ENCODE data around the gene TK1. TPM values are rescaled to one million over a fixed set of nuclear protein-coding genes. Genes with fewer than 3 reads are reported as not detected.

Gene TK1
- polyA plus RNA-seq, 3 donors, result 0.67 to 2.0 (median 1.4) TPM

DNA sequence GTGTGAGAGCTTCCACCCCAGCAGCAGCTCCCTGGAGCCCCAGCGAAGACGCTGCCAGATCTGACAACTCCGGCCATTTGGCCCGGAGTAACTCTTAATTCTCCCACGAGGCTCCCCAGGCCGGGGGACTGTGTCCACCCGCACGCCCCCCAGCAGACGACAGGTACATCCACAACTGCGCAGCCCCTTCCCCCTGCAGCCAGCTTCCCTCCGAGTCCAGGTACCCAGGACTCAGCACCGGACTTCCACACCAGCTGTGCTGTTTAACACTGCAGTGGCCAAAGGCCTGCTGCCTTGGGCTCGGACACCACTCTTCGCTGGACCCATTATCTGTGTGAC, 11.2 kb downstream of the TK1 start:
- Mint-ChIP-seq H3K4me1 (peaks cover 82% of the 10 kb centered on the region), H3K27ac (peak overlapping the region in 6 of 7 donors; percentile 68 to 96 (median 86)), H3K36me3 (peaks cover 37 to 49% of the 10 kb centered on the region in 2 donors), H3K9me3 (peaks cover 0 to 3% (median 0%) of the 10 kb centered on the region in 7 donors), H3K4me3 (no peak overlapping the region), H3K27me3 (ENCODE audit: low read depth in 3 of 3) (no peaks in the 10 kb centered on the region)
- no peaks in the 10 kb centered on the region for H3K9me3 ChIP-seq (replicated peaks in 1 of 2; ENCODE audit: control insufficient read depth in 1 of 2, insufficient read depth in 1 of 2, low read length in 2 of 2)
- H4K20me1 ChIP-seq (ENCODE audit: insufficient read depth, low read length), result peaks cover 11% of the 10 kb centered on the region
- H3K27ac ChIP-seq (ENCODE audit: low read depth in 1 of 2, low read length in 2 of 2), result peak overlapping the region; percentile 82 to 86
- WGBS (ENCODE audit: insufficient coverage), result 98% methylated on average over 13 of the region's 14 CpGs
- H3K79me2 ChIP-seq (ENCODE audit: insufficient read depth, low read length), result peaks cover 28% of the 10 kb centered on the region
- no peak for DNase-seq
- peaks cover 71 to 79% of the 10 kb centered on the region in 2 donors for H3K4me1 ChIP-seq (ENCODE audit: control insufficient read depth in 1 of 2, insufficient read depth in 2 of 2, low read length in 2 of 2)
- H3K4me3 ChIP-seq (replicated peaks in 1 of 3; ENCODE audit: low read depth in 2 of 3, low read length in 3 of 3), result peak overlapping the region in 1 of 3 experiments; percentile 85
- no peak for TF ChIP-seq CTCF (IDR thresholded peaks at IDR 0.05)
- H3K4me2 ChIP-seq (replicated peaks; ENCODE audit: extremely low read depth, low read length, poor library complexity, severe bottlenecking), result no peak overlapping the region
- H3K9ac ChIP-seq (ENCODE audit: insufficient read depth, low read length, poor library complexity, severe bottlenecking), result no peak overlapping the region
- H3K36me3 ChIP-seq (replicated peaks in 1 of 2; ENCODE audit: control insufficient read depth in 1 of 2, insufficient read depth in 2 of 2, low read length in 2 of 2), result peaks cover 11 to 13% of the 10 kb centered on the region in 2 donors
- H3K27me3 ChIP-seq (ENCODE audit: control insufficient read depth in 2 of 2, insufficient read depth in 2 of 2, low read length in 2 of 2), result no peaks in the 10 kb centered on the region
- no peak overlapping the region for H2AFZ ChIP-seq (ENCODE audit: insufficient read depth, low read depth, low read length, poor library complexity, severe bottlenecking)
- intact Hi-C loops (cut with micrococcal nuclease), result loop anchor here in 1 of 2 donors (5.0 kb wide), 1 partner anchor 63 kb away; no protein-coding TSS in a partner anchor

DNA sequence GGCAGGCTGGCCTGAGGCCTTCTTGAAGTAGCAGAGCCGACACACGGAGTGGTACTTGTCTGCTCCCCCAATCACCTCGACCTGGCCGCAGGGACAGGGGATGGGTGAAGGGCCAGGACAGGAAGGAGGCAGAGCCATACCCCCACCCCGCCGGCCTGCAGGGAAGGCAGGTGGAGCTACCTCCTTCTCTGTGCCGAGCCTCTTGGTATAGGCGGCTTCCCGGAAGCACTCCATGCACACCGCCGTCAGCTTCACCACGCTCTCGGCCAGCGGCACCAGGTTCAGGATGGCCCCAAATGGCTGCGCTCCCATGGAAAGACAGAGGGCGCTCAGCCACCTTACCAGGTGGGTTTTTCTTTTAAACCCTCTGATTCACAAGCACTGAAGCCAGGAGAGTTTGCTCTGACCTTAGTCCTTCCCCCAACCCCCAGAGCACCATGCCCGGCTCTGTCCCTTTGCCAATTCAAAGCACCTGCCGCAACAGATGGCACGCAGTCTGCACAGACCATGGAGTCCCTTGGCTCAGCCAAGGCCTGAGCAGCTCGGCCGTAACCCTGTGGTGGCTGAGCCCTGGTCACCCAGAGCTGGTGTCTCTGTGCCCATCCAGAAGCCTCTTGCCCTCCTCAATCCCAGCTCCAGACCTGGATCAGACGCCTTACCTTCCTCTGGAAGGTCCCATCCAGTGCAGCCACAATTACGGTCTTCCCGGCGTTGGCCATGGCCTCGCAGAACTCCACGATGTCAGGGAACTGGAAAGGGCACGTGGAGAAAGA, 11.8 kb downstream of the TK1 start:
- Histone ChIP-seq H3K4me1 (ENCODE audit: control insufficient read depth in 1 of 2, insufficient read depth in 2 of 2, low read length in 2 of 2) (peaks cover 76 to 83% of the 10 kb centered on the region in 2 donors), H3K27me3 (ENCODE audit: control insufficient read depth in 2 of 2, insufficient read depth in 2 of 2, low read length in 2 of 2) (no peaks in the 10 kb centered on the region), H4K20me1 (ENCODE audit: insufficient read depth, low read length) (peaks cover 16% of the 10 kb centered on the region), H3K27ac (ENCODE audit: low read depth in 1 of 2, low read length in 2 of 2) (peak overlapping the region; percentile 82 to 86), H3K4me3 (replicated peaks in 1 of 3; ENCODE audit: low read depth in 2 of 3, low read length in 3 of 3) (peak overlapping the region in 1 of 3 experiments; percentile 85), H3K9me3 (replicated peaks in 1 of 2; ENCODE audit: control insufficient read depth in 1 of 2, insufficient read depth in 1 of 2, low read length in 2 of 2) (no peaks in the 10 kb centered on the region), H2AFZ (ENCODE audit: insufficient read depth, low read depth, low read length, poor library complexity, severe bottlenecking) (no peak overlapping the region), H3K4me2 (replicated peaks; ENCODE audit: extremely low read depth, low read length, poor library complexity, severe bottlenecking) (peak overlapping the region; percentile 76), H3K9ac (ENCODE audit: insufficient read depth, low read length, poor library complexity, severe bottlenecking) (peak overlapping the region; percentile 43), H3K36me3 (replicated peaks in 1 of 2; ENCODE audit: control insufficient read depth in 1 of 2, insufficient read depth in 2 of 2, low read length in 2 of 2) (peaks cover 11 to 16% of the 10 kb centered on the region in 2 donors), H3K79me2 (ENCODE audit: insufficient read depth, low read length) (peaks cover 33% of the 10 kb centered on the region)
- Mint-ChIP-seq H3K4me1 (peaks cover 83% of the 10 kb centered on the region), H3K27me3 (ENCODE audit: low read depth in 3 of 3) (no peaks in the 10 kb centered on the region), H3K4me3 (peak overlapping the region; percentile 52 to 85), H3K27ac (peak overlapping the region; percentile 86 to 98 (median 96)), H3K9me3 (peaks cover 0 to 3% (median 0%) of the 10 kb centered on the region in 7 donors), H3K36me3 (peaks cover 40 to 50% of the 10 kb centered on the region in 2 donors)
- TF ChIP-seq CTCF (IDR thresholded peaks at IDR 0.05), result peak; percentile 35
- DNase-seq, result no peak
- 88% methylated on average over 25 of the region's 28 CpGs for WGBS (ENCODE audit: insufficient coverage)
- intact Hi-C loops (cut with micrococcal nuclease), result loop anchor here (5.0 kb wide), 3 partner anchors 38 to 63 kb away; partner anchors contain the start of gene TMC6 (in 1 of the 2)
